PFSK-1 (cell line): Measurements from ENCODE around the gene CLCN2.

Experiments used
- POLR2AphosphoS5 ChIP-seq: IDR thresholded peaks from 2 replicates; pipeline ENCODE4 v1.6.1; 2012; ENCODE audit warnings: low read depth, mild to moderate bottlenecking, control low read depth, low read length, moderate library complexity
- TAF1 ChIP-seq: IDR thresholded peaks from 2 replicates; pipeline ENCODE4 v1.6.1; 2012; ENCODE audit warnings: low read length, control low read depth, borderline replicate concordance; ENCODE audit not compliant: insufficient read depth

DNA sequence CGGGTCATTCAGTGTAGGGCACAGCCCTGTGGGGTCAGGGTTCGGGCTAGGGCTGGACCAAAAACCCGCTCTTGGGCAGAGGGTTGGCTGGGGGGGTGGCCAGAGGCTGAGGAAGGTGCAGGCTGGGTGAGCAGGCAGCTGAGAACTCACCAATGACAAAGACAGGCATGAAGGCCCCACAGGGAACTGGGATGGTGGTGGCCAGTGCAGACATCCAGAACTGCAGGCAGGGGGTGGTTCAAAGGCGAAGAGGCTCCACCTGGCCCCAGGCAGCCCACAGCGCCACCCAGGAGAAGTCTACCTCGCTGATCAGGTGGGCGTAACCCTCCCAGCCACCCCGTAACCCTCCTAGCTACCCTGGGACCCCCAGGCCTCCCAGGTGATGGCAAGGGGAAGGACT is 6.7 kb downstream of the CLCN2 start:
- TF ChIP-seq POLR2AphosphoS5 (no peak), TAF1 (no peak)
